Cardiac fibroblast (primary cell): Measurements from ENCODE around the gene ERGIC1.

Source experiments
- DNase-seq, 2 donors: peaks; one replicate each; pipeline versions ENCODE4 v3.0.0 to v3.0.0-alpha.2; 2010; ENCODE audit warnings: low read depth in 2 of 2
- H3K4me3 ChIP-seq, 2 donors: replicated peaks in 1 of 2; 1 replicate in 1 of 2; 2 replicates in 1 of 2; pipeline ENCODE4 v1.5.1; 2011; ENCODE audit warnings: low read depth in 2 of 2, low read length in 2 of 2, mild to moderate bottlenecking in 2 of 2, moderate library complexity in 1 of 2
- TF ChIP-seq, protein P1 (sequence below): IDR thresholded peaks from one replicate; pipeline ENCODE4 v1.5.1; 2011; ENCODE audit warnings: low read depth, mild to moderate bottlenecking, low read length, inconsistent platforms

Gene ERGIC1

DNA sequence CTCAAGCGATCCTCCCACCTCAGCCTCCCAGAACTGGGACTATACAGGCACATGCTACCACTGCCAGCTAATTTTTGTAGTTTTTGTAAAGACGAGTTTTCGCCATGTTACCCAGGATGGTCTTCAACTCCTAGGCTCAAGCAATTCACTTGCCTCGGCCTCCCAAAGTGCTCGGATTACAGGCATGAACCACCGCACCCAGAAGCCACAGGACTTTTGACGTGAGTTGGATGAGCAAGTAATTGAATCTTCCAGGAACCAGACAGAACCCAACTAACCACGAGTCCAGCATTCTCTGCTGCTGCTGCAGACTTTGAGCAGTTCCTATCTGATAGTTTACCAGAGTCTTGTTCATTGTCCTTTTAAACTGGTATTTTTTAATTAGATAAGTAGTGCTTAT, 139.9 kb downstream of the ERGIC1 start:
- TF ChIP-seq, protein P1, sequence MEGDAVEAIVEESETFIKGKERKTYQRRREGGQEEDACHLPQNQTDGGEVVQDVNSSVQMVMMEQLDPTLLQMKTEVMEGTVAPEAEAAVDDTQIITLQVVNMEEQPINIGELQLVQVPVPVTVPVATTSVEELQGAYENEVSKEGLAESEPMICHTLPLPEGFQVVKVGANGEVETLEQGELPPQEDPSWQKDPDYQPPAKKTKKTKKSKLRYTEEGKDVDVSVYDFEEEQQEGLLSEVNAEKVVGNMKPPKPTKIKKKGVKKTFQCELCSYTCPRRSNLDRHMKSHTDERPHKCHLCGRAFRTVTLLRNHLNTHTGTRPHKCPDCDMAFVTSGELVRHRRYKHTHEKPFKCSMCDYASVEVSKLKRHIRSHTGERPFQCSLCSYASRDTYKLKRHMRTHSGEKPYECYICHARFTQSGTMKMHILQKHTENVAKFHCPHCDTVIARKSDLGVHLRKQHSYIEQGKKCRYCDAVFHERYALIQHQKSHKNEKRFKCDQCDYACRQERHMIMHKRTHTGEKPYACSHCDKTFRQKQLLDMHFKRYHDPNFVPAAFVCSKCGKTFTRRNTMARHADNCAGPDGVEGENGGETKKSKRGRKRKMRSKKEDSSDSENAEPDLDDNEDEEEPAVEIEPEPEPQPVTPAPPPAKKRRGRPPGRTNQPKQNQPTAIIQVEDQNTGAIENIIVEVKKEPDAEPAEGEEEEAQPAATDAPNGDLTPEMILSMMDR: no peak
- peak; percentile 56 to 58 for DNase-seq

DNA sequence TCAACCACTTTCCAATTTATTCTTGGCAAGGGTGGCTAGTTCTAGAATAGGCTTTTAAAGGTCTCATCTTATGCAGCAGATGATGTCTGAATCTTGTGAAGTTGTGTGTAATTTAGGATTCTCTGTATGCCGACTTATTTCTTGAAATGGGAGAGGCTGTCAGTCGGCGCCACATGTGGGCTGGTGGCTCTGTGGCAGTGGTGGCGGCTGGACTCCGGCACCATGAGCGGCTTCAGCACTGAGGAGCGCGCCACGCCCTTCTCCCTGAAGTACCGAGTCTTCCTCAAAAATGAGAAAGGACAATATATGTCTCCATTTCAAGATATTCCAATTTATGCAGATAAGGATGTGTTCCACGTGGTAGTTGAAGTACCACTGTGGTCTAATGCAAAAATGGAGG, 141.2 kb downstream of the ERGIC1 start:
- DNase-seq: no peak
- TF ChIP-seq, protein P1: no peak
- H3K4me3 ChIP-seq: no peak overlapping the region

More for the DNA sequence above, 139.9 kb downstream of the ERGIC1 start:
- H3K4me3 ChIP-seq: no peak overlapping the region

- TF ChIP-seq, protein P1: no peak
- no peak overlapping the region for H3K4me3 ChIP-seq
- peak in 1 of 2 donors; percentile 90 for DNase-seq
These were observed 145.7 kb downstream of the ERGIC1 start for GRCh38 chr5:172979778-172980177.

DNA sequence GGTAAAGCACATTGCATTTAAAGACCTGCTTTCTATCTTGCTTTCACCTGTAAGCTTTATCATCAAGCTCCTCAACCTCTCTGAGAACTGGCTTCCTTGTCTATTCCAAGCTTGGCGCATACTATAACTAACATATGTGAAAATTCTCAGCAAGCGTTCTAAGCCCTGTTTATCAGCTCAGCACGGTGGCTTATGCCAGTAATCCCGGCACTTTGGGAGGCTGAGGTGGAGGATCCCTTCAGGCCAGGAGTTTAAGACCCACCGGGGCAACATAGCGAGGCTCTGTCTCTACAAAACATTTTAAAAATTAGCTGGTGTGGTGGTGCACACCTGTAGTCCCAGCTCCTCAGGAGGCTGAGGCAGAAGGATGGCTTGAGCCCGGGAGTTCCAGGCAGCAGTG, 147.9 kb downstream of the ERGIC1 start:
- TF ChIP-seq, protein P1: no peak
- DNase-seq: no peak

DNA sequence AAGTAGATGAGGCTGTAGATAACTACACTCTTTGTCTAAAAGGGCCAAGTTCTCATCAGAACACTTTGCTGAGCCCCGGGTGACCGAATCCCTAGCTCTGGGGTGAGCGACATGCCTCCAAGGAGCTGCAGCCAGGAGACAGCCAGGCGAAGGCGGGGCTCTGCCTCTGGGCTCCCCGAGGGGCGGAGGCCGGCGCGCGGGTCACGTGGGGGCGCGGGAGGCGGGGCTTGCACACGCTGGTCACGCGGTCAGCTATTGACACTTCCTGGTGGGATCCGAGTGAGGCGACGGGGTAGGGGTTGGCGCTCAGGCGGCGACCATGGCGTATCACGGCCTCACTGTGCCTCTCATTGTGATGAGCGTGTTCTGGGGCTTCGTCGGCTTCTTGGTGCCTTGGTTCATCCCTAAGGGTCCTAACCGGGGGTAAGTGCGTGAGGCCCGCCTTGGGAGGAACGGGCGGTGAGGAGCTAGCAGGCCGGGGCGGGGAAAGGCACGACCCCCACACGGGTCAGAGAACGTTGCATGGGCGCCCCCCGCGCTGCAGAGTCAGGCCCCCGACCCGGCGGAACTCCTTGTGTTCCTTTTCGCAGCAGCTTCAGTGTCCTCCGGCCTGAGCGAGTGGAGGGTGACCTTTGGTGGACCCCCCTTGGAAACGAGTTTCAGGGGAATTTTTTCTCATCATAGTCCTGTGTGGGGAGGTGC, 149.6 kb downstream of the ERGIC1 start, which contains the start of gene ATP6V0E1:
TSS of gene ATP6V0E1 (plus strand) at position 230 of the 702 bp plus-strand sequence. CDS start at position 320, 90 bp downstream.
- TF ChIP-seq, protein P1: no peak
- H3K4me3 ChIP-seq: peak within 1 kb of the TSS; percentile 97 to 99
- peak; percentile 95 for DNase-seq

More for the DNA sequence above, 147.9 kb downstream of the ERGIC1 start:
- no peak overlapping the region for H3K4me3 ChIP-seq

GRCh38 chr5:172984244-172984953, 150.3 kb downstream of the ERGIC1 start:
- TF ChIP-seq, protein P1: peak; percentile 73
- peak; percentile 91 to 92 for DNase-seq
- H3K4me3 ChIP-seq: peak overlapping the region; percentile 97 to 99
